LNCaP clone FGC (cell line): ENCODE measurements around the gene KRT86.
"Not testable (repeated sequence)": the region's sequence is repeated elsewhere in the genome, so short reads cannot be mapped to it uniquely, and the experiment has no call there.

ENCODE experiments used
- DNase-seq: peaks from one replicate; pipeline ENCODE4 v3.0.0-alpha.2; 2011; ENCODE audit warnings: low read depth
- H3K4me3 ChIP-seq: 2 replicates; pipeline ENCODE4 v1.5.1; 2011; ENCODE audit warnings: mild to moderate bottlenecking, low read depth, low read length, control low read depth
- CTCF ChIP-seq: IDR thresholded peaks from 2 replicates; pipeline ENCODE4 v1.5.1; 2012; ENCODE audit warnings: mild to moderate bottlenecking; ENCODE audit not compliant: control insufficient read depth, insufficient read depth; ENCODE audit errors: extremely low read depth

KRT86 gene

GRCh38 chr12:52284562-52285171, 10.2 kb downstream of the KRT86 start:
- TF ChIP-seq CTCF, result no peak
- DNase-seq, result no peak
- H3K4me3 ChIP-seq, result no peak overlapping the region

- DNase-seq, result no peak
- no peak for TF ChIP-seq CTCF
- H3K4me3 ChIP-seq, result no peak overlapping the region
Observed at GRCh38 chr12:52285172-52285745, 10.8 kb downstream of the KRT86 start.

DNA sequence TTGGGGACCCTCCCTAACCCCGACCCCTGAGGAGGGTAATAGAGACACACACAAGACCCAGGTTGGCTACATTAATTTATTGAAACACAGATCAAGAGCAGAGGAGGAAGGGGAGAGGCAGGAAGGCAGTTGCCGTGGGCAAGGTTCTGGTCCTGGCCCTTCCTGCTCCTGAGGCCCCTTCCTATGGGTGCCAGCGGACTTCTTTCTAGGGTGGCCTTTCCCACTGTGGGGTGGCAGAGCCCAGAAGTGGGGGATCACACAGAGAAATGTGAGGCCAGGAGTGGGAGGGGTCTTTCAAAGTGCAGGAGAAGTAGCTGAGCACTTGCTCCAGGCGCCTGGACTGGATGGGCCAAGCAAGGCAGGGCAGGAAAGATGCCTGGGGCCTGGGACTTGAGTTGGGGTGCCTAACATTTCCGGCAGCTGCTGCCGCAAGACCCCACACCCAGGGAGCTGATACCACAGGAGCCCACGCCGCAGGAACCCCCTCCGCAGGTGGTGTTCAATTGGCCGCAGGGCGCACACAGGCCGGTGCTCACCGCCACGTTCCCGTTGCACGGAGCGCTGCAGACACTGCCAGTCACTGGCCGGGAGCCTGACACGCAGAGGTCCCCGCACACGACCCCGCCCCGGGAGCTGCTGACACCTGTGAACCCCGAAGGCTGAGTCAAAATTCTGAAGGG, 11.5 kb downstream of the KRT86 start:
- H3K4me3 ChIP-seq, result no peak overlapping the region
- DNase-seq, result no peak
- no peak for TF ChIP-seq CTCF

GRCh38 chr12:52286857-52287785, 12.7 kb downstream of the KRT86 start:
- not testable (repeated sequence) for DNase-seq, H3K4me3 ChIP-seq
- TF ChIP-seq CTCF, result 0 out of 2 replicates have a peak, but pooled peaks have one; percentile 3

DNA sequence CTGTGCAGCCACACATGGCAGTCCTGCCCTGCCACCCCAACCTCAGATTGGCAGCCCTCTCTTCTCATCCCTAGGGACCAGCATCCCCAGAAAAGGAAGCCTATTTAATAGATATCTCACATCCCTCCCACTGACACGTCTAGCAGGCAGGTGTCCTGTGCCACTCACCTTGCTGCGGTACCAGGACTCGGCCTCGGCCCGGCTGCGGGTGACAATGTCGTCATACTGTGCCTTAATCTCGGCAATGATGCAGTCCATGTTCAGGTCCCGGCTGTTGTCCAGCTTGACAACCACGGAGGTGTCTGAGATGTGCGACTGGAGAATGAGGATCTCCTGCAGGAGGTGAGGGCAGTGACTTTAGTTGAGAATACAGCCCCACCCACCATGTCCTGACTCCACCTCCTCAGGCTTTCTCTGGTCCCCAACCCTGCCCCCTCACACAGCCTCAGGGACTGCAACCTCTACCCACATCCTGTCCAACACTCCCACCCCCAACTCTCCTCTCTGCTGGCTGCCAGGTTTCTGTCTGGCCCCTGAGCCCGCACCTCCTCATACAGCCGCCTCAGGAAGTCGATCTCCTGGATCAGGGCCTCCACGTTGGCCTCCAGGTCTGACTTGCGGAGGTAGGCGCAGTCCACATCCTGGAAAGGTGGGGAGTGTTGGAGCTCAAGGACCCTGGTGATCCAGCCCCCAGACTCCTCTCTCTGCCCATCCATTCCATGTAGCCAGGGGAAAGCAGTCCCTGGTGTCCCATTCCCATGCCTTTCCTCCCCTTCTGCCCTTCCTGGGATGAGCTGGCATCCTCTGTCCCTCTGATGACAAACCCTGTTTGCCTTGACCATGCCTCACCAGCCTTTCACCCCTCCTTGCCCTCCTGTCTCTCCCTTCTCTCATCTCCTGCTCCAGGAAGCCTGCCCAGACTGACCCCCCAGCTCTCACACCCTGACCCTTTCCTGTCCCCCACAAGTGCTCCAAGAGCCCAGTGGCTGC, 13.7 kb downstream of the KRT86 start:
- not testable (repeated sequence) for DNase-seq, H3K4me3 ChIP-seq

- not testable (repeated sequence) for H3K4me3 ChIP-seq, DNase-seq
Observed at GRCh38 chr12:52290483-52291134, 16.2 kb downstream of the KRT86 start.
